K562 (cell line): ENCODE results near the gene MOSPD3.

ENCODE experiments used
- EP300 ChIP-seq: IDR thresholded peaks from 2 replicates; pipeline ENCODE4 v1.6.1; 2012; ENCODE audit warnings: low read length, improper control_type of control experiment
- GTF2E2 ChIP-seq: fragments of 200-800 bp; sonication (Bioruptor generic); IDR thresholded peaks from 2 replicates; pipeline ENCODE4 v1.6.1; 2016; ENCODE audit warnings: missing genetic modification characterization, missing compliant biosample characterization
- NKRF ChIP-seq: fragments of 450-650 bp; IDR thresholded peaks from 2 replicates; pipeline ENCODE4 v1.6.1; 2016; ENCODE audit warnings: borderline replicate concordance
- WHSC1 ChIP-seq: IDR thresholded peaks from one replicate; pipeline ENCODE4 v1.6.1; 2012; ENCODE audit warnings: low read length, control low read depth, inconsistent platforms
- TF ChIP-seq, protein P1 (sequence below), 3 experiments: IDR thresholded peaks in 2 of 3; conservative IDR thresholded peaks in 1 of 3; 2 replicates each; pipeline ENCODE4 v1.5.1; 2011 to 2012; ENCODE audit warnings: low read length in 3 of 3, mild to moderate bottlenecking in 3 of 3, control low read depth in 2 of 3, improper control_type of control experiment in 1 of 3, inconsistent platforms in 1 of 3, low read depth in 1 of 3, mixed read lengths in 1 of 3, moderate library complexity in 1 of 3; ENCODE audit not compliant: insufficient read depth in 2 of 3
- TF ChIP-seq, protein P2 (sequence below), 3 experiments: fragments of 200-800 bp in 1 of 3; sonication (Bioruptor generic) in 1 of 3; sonication (generic) in 1 of 3; formaldehyde crosslinking in 1 of 3; IDR thresholded peaks; 2 replicates each; pipeline versions ENCODE4 v1.6.1 to v1.8.0; 2016 to 2022; ENCODE audit warnings: mild to moderate bottlenecking in 2 of 3, missing compliant biosample characterization in 2 of 3, missing genetic modification characterization in 2 of 3, missing genetic modification reagents in 1 of 3

- no peak for TF ChIP-seq NKRF
- TF ChIP-seq, protein P1, sequence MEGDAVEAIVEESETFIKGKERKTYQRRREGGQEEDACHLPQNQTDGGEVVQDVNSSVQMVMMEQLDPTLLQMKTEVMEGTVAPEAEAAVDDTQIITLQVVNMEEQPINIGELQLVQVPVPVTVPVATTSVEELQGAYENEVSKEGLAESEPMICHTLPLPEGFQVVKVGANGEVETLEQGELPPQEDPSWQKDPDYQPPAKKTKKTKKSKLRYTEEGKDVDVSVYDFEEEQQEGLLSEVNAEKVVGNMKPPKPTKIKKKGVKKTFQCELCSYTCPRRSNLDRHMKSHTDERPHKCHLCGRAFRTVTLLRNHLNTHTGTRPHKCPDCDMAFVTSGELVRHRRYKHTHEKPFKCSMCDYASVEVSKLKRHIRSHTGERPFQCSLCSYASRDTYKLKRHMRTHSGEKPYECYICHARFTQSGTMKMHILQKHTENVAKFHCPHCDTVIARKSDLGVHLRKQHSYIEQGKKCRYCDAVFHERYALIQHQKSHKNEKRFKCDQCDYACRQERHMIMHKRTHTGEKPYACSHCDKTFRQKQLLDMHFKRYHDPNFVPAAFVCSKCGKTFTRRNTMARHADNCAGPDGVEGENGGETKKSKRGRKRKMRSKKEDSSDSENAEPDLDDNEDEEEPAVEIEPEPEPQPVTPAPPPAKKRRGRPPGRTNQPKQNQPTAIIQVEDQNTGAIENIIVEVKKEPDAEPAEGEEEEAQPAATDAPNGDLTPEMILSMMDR (IDR thresholded peaks at IDR 0.05 in 2 of 3, conservative IDR thresholded peaks at IDR 0.05 in 1 of 3; ENCODE audit: insufficient read depth in 2 of 3, low read depth in 1 of 3, low read length in 3 of 3): no peak
- no peak for TF ChIP-seq EP300
- TF ChIP-seq GTF2E2 (tag): no peak
- TF ChIP-seq, protein P2, sequence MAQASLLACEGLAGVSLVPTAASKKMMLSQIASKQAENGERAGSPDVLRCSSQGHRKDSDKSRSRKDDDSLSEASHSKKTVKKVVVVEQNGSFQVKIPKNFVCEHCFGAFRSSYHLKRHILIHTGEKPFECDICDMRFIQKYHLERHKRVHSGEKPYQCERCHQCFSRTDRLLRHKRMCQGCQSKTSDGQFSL (CRISPR knock-in tag; IDR thresholded peaks at IDR 0.05): no peak
- TF ChIP-seq, protein P2 (tag; IDR thresholded peaks at IDR 0.05): no peak
- no peak for TF ChIP-seq WHSC1
Measured at GRCh38 chr7:100613412-100614175, 1.3 kb downstream of the MOSPD3 start.
